Endodermal cell (in vitro differentiated cells): ENCODE data around the gene CEACAM5. TPM values are rescaled to one million over a fixed set of nuclear protein-coding genes. Genes with fewer than 3 reads are reported as not detected.

Source experiments
- DNase-seq: peaks from one replicate; pipeline ENCODE4 v3.0.0-alpha.2; 2017
- H3K27ac ChIP-seq: 2 replicates; pipeline ENCODE4 v1.5.1; 2013; ENCODE audit warnings: mild to moderate bottlenecking, low read depth, low read length, moderate library complexity
- H3K27me3 ChIP-seq: 2 replicates; pipeline ENCODE4 v1.6.1; 2013; ENCODE audit warnings: mild to moderate bottlenecking, low read length, moderate library complexity; ENCODE audit not compliant: insufficient read depth, control insufficient read depth, poor library complexity, severe bottlenecking
- H3K36me3 ChIP-seq: 2 replicates; pipeline ENCODE4 v1.7.0; 2013; ENCODE audit warnings: mild to moderate bottlenecking, low read length, moderate library complexity; ENCODE audit not compliant: control insufficient read depth, insufficient read depth
- H3K4me1 ChIP-seq: one replicate; pipeline ENCODE4 v1.7.0; 2013; ENCODE audit warnings: low read length; ENCODE audit not compliant: control insufficient read depth, insufficient read depth
- H3K4me3 ChIP-seq: 2 replicates; pipeline ENCODE4 v1.5.1; 2013; ENCODE audit warnings: mild to moderate bottlenecking, low read length, moderate library complexity
- H3K9ac ChIP-seq: 2 replicates; pipeline ENCODE4 v1.6.1; 2013; ENCODE audit warnings: mild to moderate bottlenecking, low read length, moderate library complexity; ENCODE audit not compliant: poor library complexity, severe bottlenecking; ENCODE audit errors: extremely low read depth
- H3K9me3 ChIP-seq: 2 replicates; pipeline ENCODE4 v1.6.1; 2013; ENCODE audit warnings: mild to moderate bottlenecking, low read length, moderate library complexity; ENCODE audit not compliant: control insufficient read depth
- H3K27ac Mint-ChIP-seq: 2 replicates; pipeline ENCODE4 v1.8.0; 2020; ENCODE audit warnings: mixed read lengths
- H3K27me3 Mint-ChIP-seq: 2 replicates; pipeline ENCODE4 v1.8.0; 2021; ENCODE audit warnings: mild to moderate bottlenecking, mixed read lengths; ENCODE audit not compliant: insufficient read depth
- H3K36me3 Mint-ChIP-seq: 2 replicates; pipeline ENCODE4 v1.8.0; 2020; ENCODE audit warnings: low read depth, mixed read lengths
- H3K4me1 Mint-ChIP-seq: 2 replicates; pipeline ENCODE4 v1.8.0; 2020; ENCODE audit warnings: mixed read lengths
- H3K4me3 Mint-ChIP-seq: 2 replicates; pipeline ENCODE4 v1.8.0; 2020; ENCODE audit warnings: mild to moderate bottlenecking, moderate library complexity, mixed read lengths
- H3K9me3 Mint-ChIP-seq: 2 replicates; pipeline ENCODE4 v1.8.0; 2020; ENCODE audit warnings: mild to moderate bottlenecking, mixed read lengths
- WGBS, 2 experiments: methylation state at CpG; one replicate each; pipeline versions ENCODE4 v1.1.5 to v1.1.7; 2013; ENCODE audit warnings: missing lambda C conversion rate in 2 of 2, mixed read lengths in 1 of 2; ENCODE audit not compliant: insufficient coverage in 1 of 2, insufficient read length in 1 of 2; 5-methylcytosine and 5-hydroxymethylcytosine counted together
- long read RNA-seq, 4 experiments: library from polyadenylated mRNA in 2 of 4; library from RNA in 1 of 4; library from capped mRNA in 1 of 4; stranded (forward) in 3 of 4; unstranded in 1 of 4; transcript quantifications; one replicate each; pipeline ENCODE4 v2.0.0, GENCODE V29; 2020 to 2021; ENCODE audit warnings: inconsistent platforms in 1 of 4
- polyA plus RNA-seq, 2 experiments: library from polyadenylated mRNA; stranded (reverse); fragments of 50-300 nt; gene quantifications; one replicate each; pipeline ENCODE4 v1.2.3, GENCODE V29; 2013
- total RNA-seq, 2 donors: library from RNA; stranded (reverse); fragmentation: NEBNext Ultra II Directional in 1 of 2; extraction: Animal tissue kit (Norgen Biotek cat#: 25700) in 1 of 2; gene quantifications; 2 replicates in 1 of 2; 3 replicates in 1 of 2; pipeline ENCODE4 v1.2.1, GENCODE V29; 2021
- TF ChIP-seq, protein P1 (sequence below): fragments of 200-600 bp; sonication (generic); conservative IDR thresholded peaks from 2 replicates; pipeline ENCODE4 v1.5.0; 2021; ENCODE audit warnings: antibody characterized with exemption, mild to moderate bottlenecking

The CEACAM5 gene
- total RNA-seq: not detected
- not detected for polyA plus RNA-seq (2013, experiment 1 of 2)
- not detected for polyA plus RNA-seq (2013, experiment 2 of 2)
- long read RNA-seq, experiment 1: 0 reads
- long read RNA-seq, experiment 2: 0 reads
- long read RNA-seq, experiment 3: 0 reads
- long read RNA-seq, experiment 4: 0 reads

DNA sequence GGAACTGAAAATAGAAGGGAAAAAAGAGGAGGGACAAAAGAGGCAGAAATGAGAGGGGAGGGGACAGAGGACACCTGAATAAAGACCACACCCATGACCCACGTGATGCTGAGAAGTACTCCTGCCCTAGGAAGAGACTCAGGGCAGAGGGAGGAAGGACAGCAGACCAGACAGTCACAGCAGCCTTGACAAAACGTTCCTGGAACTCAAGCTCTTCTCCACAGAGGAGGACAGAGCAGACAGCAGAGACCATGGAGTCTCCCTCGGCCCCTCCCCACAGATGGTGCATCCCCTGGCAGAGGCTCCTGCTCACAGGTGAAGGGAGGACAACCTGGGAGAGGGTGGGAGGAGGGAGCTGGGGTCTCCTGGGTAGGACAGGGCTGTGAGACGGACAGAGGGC, at the start of gene CEACAM5:
TSS of gene CEACAM5 (plus strand) at position 146 of the 400 bp plus-strand sequence. CDS start at position 252, 106 bp downstream.
- DNase-seq: no peak
- peaks cover 4% of the 10 kb centered on the region for H3K27me3 Mint-ChIP-seq
- Histone ChIP-seq H3K4me3 (no peak within 1 kb of the TSS), H3K4me1 (no peaks in the 10 kb centered on the region), H3K27ac (no peak within 1 kb of the TSS), H3K27me3 (no peaks in the 10 kb centered on the region), H3K9ac (no peak within 1 kb of the TSS), H3K36me3 (no peaks in the 10 kb centered on the region), H3K9me3 (no peaks in the 10 kb centered on the region)
- no peak within 1 kb of the TSS for H3K4me3 Mint-ChIP-seq
- no peaks in the 10 kb centered on the region for H3K36me3 Mint-ChIP-seq
- WGBS, 2 experiments: 25 to 50% methylated on average over 2 to 4 of the region's 4 CpGs
- no peak within 1 kb of the TSS for H3K27ac Mint-ChIP-seq
- peaks cover 92% of the 10 kb centered on the region for H3K9me3 Mint-ChIP-seq
- no peaks in the 10 kb centered on the region for H3K4me1 Mint-ChIP-seq
- TF ChIP-seq, protein P1, sequence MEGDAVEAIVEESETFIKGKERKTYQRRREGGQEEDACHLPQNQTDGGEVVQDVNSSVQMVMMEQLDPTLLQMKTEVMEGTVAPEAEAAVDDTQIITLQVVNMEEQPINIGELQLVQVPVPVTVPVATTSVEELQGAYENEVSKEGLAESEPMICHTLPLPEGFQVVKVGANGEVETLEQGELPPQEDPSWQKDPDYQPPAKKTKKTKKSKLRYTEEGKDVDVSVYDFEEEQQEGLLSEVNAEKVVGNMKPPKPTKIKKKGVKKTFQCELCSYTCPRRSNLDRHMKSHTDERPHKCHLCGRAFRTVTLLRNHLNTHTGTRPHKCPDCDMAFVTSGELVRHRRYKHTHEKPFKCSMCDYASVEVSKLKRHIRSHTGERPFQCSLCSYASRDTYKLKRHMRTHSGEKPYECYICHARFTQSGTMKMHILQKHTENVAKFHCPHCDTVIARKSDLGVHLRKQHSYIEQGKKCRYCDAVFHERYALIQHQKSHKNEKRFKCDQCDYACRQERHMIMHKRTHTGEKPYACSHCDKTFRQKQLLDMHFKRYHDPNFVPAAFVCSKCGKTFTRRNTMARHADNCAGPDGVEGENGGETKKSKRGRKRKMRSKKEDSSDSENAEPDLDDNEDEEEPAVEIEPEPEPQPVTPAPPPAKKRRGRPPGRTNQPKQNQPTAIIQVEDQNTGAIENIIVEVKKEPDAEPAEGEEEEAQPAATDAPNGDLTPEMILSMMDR: no peak

DNA sequence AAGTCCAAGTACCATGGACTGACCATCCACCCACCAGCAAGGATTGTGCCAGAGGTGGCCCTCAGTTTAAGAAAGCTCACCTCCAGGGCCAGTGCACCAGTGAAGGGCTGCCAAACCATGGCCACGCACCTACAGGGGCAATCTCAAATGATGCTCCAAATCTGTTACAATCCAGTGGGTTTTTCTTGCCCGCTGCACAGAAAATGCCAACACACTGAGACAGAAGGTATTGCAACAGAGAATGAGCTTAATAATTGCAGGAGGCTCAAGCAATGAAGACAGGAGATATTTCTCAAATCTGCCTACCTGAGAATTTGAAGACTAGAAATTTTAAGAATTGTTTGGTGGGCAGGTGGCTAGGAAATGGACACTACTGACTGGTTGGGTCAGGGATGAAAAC, 42.4 kb upstream of the CEACAM5 start:
- no peaks in the 10 kb centered on the region for H3K4me1 ChIP-seq
- Mint-ChIP-seq H3K27ac (no peak overlapping the region), H3K4me3 (no peak overlapping the region), H3K4me1 (no peaks in the 10 kb centered on the region), H3K27me3 (no peaks in the 10 kb centered on the region), H3K9me3 (peaks cover 97% of the 10 kb centered on the region), H3K36me3 (no peaks in the 10 kb centered on the region)
- H3K27me3 ChIP-seq: no peaks in the 10 kb centered on the region
- H3K27ac ChIP-seq: no peak overlapping the region
- 70 to 85% methylated on average over 2 of the region's 2 CpGs for WGBS, 2 experiments
- no peaks in the 10 kb centered on the region for H3K36me3 ChIP-seq
- H3K4me3 ChIP-seq: no peak overlapping the region
- peaks cover 16% of the 10 kb centered on the region for H3K9me3 ChIP-seq
- no peak for DNase-seq
- no peak overlapping the region for H3K9ac ChIP-seq
- TF ChIP-seq, protein P1: no peak

DNA sequence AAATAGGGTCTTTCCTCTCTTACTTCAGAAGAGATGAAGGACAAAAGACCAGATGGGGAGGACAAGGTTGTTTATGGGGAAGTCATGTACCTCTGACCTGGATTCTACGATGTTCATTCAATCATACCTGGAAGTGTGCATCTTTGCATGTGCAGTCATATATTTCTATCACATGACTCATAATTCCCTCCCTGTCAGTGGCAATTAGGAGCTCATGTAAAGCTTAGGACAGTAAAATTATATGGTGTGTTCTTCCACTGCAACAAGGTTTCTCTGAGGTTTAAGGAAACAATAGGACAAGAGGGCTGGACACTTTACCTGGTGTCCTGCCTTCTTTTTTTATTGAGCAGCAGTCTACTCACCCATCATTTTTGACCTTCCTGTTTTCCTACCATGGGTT, 40.1 kb upstream of the CEACAM5 start:
- Mint-ChIP-seq H3K9me3 (peaks cover 94% of the 10 kb centered on the region), H3K27me3 (no peaks in the 10 kb centered on the region)

More for the DNA sequence above, 40.1 kb upstream of the CEACAM5 start:
- no peaks in the 10 kb centered on the region for H3K36me3 ChIP-seq
- 50 to 83% methylated on average over 1 of the region's 1 CpG for WGBS, 2 experiments
- no peak overlapping the region for H3K4me3 ChIP-seq
- no peak for DNase-seq
- H3K36me3 Mint-ChIP-seq: no peaks in the 10 kb centered on the region
- TF ChIP-seq, protein P1: no peak
- H3K27me3 ChIP-seq: no peaks in the 10 kb centered on the region
- H3K9me3 ChIP-seq: peaks cover 16% of the 10 kb centered on the region
- H3K4me1 Mint-ChIP-seq: no peaks in the 10 kb centered on the region
- no peak overlapping the region for H3K27ac ChIP-seq
- H3K27ac Mint-ChIP-seq: no peak overlapping the region
- H3K9ac ChIP-seq: no peak overlapping the region
- H3K4me3 Mint-ChIP-seq: no peak overlapping the region
- H3K4me1 ChIP-seq: no peaks in the 10 kb centered on the region
